Stimulated activated naive CD8-positive, alpha-beta T cell treated with anti-CD3 and anti-CD28 coated beads, Interleukin-15, amount 100 ng/mL, for 72 hours (primary cell): ENCODE data around the gene FBXL20.

Experiments
- ATAC-seq: fragments of 150-1000 bp; cut with Tn5 transposase; 2 replicates; pipeline ENCODE4 v1.10.0; 2021; ENCODE audit warnings: mild to moderate bottlenecking, moderate library complexity
- DNase-seq, 2 donors: peaks; one replicate each; pipeline ENCODE4 v3.0.0; 2021 to 2022
- H3K27ac Mint-ChIP-seq, 2 donors: one replicate each; pipeline ENCODE4 v1.8.0; 2022; ENCODE audit warnings: mild to moderate bottlenecking in 2 of 2, mixed read lengths in 2 of 2, moderate library complexity in 2 of 2
- H3K27me3 Mint-ChIP-seq: one replicate; pipeline ENCODE4 v1.8.0; 2022; ENCODE audit warnings: mixed read lengths
- H3K4me1 Mint-ChIP-seq: one replicate; pipeline ENCODE4 v1.8.0; 2022; ENCODE audit warnings: mild to moderate bottlenecking, mixed read lengths
- H3K4me3 Mint-ChIP-seq, 2 donors: one replicate each; pipeline ENCODE4 v1.8.0; 2022; ENCODE audit warnings: mild to moderate bottlenecking in 2 of 2, mixed read lengths in 2 of 2, moderate library complexity in 1 of 2
- H3K9me3 Mint-ChIP-seq, 2 donors: one replicate each; pipeline ENCODE4 v1.8.0; 2022; ENCODE audit warnings: mixed read lengths in 2 of 2

FBXL20 gene

GRCh38 chr17:39221572-39221971, 179.9 kb downstream of the FBXL20 start:
- ATAC-seq: no peak
- H3K27me3 Mint-ChIP-seq: peaks cover 68% of the 10 kb centered on the region

GRCh38 chr17:39219647-39220154, 181.7 kb downstream of the FBXL20 start:
- Mint-ChIP-seq H3K4me1 (peaks cover 14% of the 10 kb centered on the region), H3K27ac (no peak overlapping the region), H3K9me3 (no peaks in the 10 kb centered on the region), H3K4me3 (no peak overlapping the region), H3K27me3 (peaks cover 59% of the 10 kb centered on the region)
- DNase-seq: no peak
- ATAC-seq: no peak

More at GRCh38 chr17:39221572-39221971, 179.9 kb downstream of the FBXL20 start:
- Mint-ChIP-seq H3K9me3 (no peaks in the 10 kb centered on the region), H3K4me3 (no peak overlapping the region), H3K4me1 (peaks cover 25% of the 10 kb centered on the region), H3K27ac (peak overlapping the region in 1 of 2 donors; percentile 36)
- no peak for DNase-seq

- peaks cover 51% of the 10 kb centered on the region for H3K27me3 Mint-ChIP-seq
Observed at GRCh38 chr17:39218906-39219305, 182.5 kb downstream of the FBXL20 start.

DNA sequence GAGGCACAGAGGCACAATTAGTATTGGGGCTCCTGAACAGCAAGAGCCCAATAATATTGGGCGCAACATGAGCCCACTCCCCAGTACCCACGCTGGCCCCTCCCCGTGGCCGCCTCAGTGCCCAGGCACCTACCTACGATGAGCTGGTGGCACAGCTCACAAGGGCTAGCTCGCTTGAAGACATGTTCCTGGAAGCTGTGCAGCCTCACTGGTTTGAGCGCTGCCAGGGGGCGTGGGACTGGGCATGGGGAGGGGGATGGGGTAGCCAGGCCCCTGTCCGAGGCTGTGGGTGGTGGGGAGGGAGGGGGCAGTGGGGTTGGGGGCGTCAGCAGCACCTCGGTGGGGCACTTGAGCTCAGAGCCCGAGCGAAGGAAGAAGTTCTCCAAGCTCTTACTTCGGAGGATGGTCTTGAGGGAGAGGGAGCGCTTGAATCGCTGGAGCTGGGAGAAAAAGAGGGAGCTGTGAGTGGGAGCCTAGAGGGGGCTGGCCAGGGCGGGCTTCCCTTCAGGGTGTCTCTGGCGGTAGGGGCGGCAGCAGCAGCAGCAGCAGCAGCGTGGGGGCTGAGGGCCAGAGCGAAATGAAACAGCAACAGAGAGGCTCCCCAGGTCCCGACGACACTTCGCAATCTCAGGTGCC, 183.6 kb downstream of the FBXL20 start:
- ATAC-seq (peak; percentile 21), DNase-seq (no peak)
- H3K9me3 Mint-ChIP-seq: no peaks in the 10 kb centered on the region
- no peak overlapping the region for H3K27ac Mint-ChIP-seq
- H3K4me1 Mint-ChIP-seq: peaks cover 9% of the 10 kb centered on the region
- H3K27me3 Mint-ChIP-seq: peaks cover 40% of the 10 kb centered on the region
- H3K4me3 Mint-ChIP-seq: peak overlapping the region; percentile 48 to 60

More at GRCh38 chr17:39218906-39219305, 182.5 kb downstream of the FBXL20 start:
- ATAC-seq (no peak), DNase-seq (no peak)
- H3K9me3 Mint-ChIP-seq: no peaks in the 10 kb centered on the region
- H3K4me1 Mint-ChIP-seq: peaks cover 9% of the 10 kb centered on the region
- H3K27ac Mint-ChIP-seq: no peak overlapping the region
- no peak overlapping the region for H3K4me3 Mint-ChIP-seq

- Mint-ChIP-seq H3K27me3 (peaks cover 27% of the 10 kb centered on the region), H3K27ac (no peak overlapping the region), H3K4me1 (peaks cover 36% of the 10 kb centered on the region), H3K4me3 (no peak overlapping the region), H3K9me3 (no peaks in the 10 kb centered on the region)
- ATAC-seq (no peak), DNase-seq (no peak)
Observed at GRCh38 chr17:39213852-39214251, 187.6 kb downstream of the FBXL20 start.

DNA sequence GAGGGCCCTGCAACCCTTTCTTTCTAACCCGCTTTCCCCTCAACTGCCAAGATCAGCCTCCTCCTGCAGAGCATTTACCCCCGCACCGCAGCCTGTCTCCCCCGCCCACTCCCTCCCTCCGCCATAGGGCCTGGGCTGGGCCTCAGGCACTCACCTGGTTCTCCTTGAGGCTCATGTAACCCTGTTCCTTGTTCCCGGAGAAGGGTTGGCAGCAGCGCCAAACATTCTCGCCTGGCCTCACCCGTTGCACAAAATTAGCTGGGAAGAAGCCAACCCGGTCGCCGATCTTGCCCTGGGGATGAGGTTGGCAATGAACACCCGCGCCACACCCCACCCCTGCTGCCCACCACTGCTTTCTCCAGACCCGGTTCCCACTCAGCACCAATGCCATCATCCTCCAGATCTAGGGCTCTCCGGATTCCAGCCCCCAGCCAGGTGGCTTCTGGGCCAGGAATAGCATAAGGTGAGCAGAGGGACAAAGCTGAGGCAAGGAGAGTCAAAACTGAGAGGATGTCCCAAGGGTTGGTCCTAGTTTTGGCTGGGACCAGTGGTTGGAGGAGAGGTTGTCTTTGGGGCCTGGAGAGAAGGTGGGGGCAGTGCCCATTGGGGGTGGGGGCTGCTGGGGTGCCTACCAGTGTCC, 188.5 kb downstream of the FBXL20 start:
- no peaks in the 10 kb centered on the region for H3K9me3 Mint-ChIP-seq
- no peak overlapping the region for H3K4me3 Mint-ChIP-seq
- H3K27me3 Mint-ChIP-seq: peaks cover 20% of the 10 kb centered on the region
- H3K27ac Mint-ChIP-seq: no peak overlapping the region
- peaks cover 42% of the 10 kb centered on the region for H3K4me1 Mint-ChIP-seq
- no peak for ATAC-seq
- no peak for DNase-seq

- Mint-ChIP-seq H3K4me3 (no peak overlapping the region), H3K9me3 (no peaks in the 10 kb centered on the region), H3K27me3 (peaks cover 15% of the 10 kb centered on the region), H3K4me1 (peaks cover 46% of the 10 kb centered on the region), H3K27ac (no peak overlapping the region)
- no peak for ATAC-seq
- DNase-seq: no peak
Observed at GRCh38 chr17:39212195-39212810, 189.1 kb downstream of the FBXL20 start.

- DNase-seq (no peak), ATAC-seq (no peak)
- H3K4me3 Mint-ChIP-seq: peak overlapping the region; percentile 20 to 75
- peaks cover 57% of the 10 kb centered on the region for H3K4me1 Mint-ChIP-seq
- H3K9me3 Mint-ChIP-seq: no peaks in the 10 kb centered on the region
- H3K27me3 Mint-ChIP-seq: no peaks in the 10 kb centered on the region
- H3K27ac Mint-ChIP-seq: peak overlapping the region in 1 of 2 donors; percentile 9
Observed at GRCh38 chr17:39210093-39210434, 191.4 kb downstream of the FBXL20 start.

GRCh38 chr17:39209317-39210092, 191.9 kb downstream of the FBXL20 start:
- Mint-ChIP-seq H3K4me1 (peaks cover 61% of the 10 kb centered on the region), H3K27ac (no peak overlapping the region), H3K27me3 (no peaks in the 10 kb centered on the region), H3K4me3 (peak overlapping the region; percentile 20 to 75), H3K9me3 (no peaks in the 10 kb centered on the region)
- peak; percentile 69 to 70 for DNase-seq
- ATAC-seq: peak; percentile 79

DNA sequence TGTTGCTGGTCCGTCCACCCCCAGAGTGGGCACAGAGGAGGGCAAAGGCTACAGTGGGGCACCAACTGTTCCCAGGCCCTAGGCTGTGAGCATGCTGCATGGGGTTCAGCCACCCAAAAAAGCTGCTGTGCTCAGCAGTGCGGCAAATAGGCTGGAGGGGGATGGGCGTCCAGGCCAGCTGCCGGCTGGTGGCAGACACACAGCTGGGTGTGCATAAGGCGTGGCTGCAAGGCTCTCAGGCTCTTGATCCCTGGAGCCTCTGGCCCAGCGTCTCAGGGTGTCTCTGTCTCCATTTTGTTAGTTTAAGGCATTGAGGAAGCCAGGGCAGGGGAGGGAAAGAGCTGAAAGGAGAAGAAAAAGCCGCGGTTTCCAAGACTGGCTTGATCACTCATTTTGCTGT, 192.5 kb downstream of the FBXL20 start:
- ATAC-seq: no peak
- H3K27ac Mint-ChIP-seq: no peak overlapping the region

GRCh38 chr17:39208136-39208535, 193.3 kb downstream of the FBXL20 start:
- DNase-seq: no peak
- Mint-ChIP-seq H3K4me3 (peak overlapping the region in 1 of 2 donors; percentile 75), H3K4me1 (peaks cover 73% of the 10 kb centered on the region), H3K27me3 (no peaks in the 10 kb centered on the region), H3K27ac (no peak overlapping the region), H3K9me3 (no peaks in the 10 kb centered on the region)
- ATAC-seq: no peak

More for the DNA sequence above, 192.5 kb downstream of the FBXL20 start:
- Mint-ChIP-seq H3K4me1 (peaks cover 67% of the 10 kb centered on the region), H3K4me3 (peak overlapping the region in 1 of 2 donors; percentile 75), H3K27me3 (no peaks in the 10 kb centered on the region), H3K9me3 (no peaks in the 10 kb centered on the region)
- no peak for DNase-seq

- no peaks in the 10 kb centered on the region for H3K9me3 Mint-ChIP-seq
- no peaks in the 10 kb centered on the region for H3K27me3 Mint-ChIP-seq
- peaks cover 80% of the 10 kb centered on the region for H3K4me1 Mint-ChIP-seq
- no peak overlapping the region for H3K4me3 Mint-ChIP-seq
- ATAC-seq (no peak), DNase-seq (no peak)
- H3K27ac Mint-ChIP-seq: peak overlapping the region in 1 of 2 donors; percentile 19
Observed at GRCh38 chr17:39205112-39205526, 196.3 kb downstream of the FBXL20 start.

- Mint-ChIP-seq H3K4me3 (no peak overlapping the region), H3K27me3 (no peaks in the 10 kb centered on the region), H3K9me3 (no peaks in the 10 kb centered on the region), H3K4me1 (peaks cover 80% of the 10 kb centered on the region), H3K27ac (peak overlapping the region in 1 of 2 donors; percentile 79)
- ATAC-seq: no peak
- no peak for DNase-seq
Observed at GRCh38 chr17:39204245-39204644, 197.2 kb downstream of the FBXL20 start.
